ENCODE data around the gene DR1. TPM values are rescaled to one million over a fixed set of nuclear protein-coding genes. Genes with fewer than 3 reads are reported as not detected.

DR1 gene
- total and polyA plus RNA-seq, 2 of the 4 experiments (the other 2 are of a cell fraction) = 27.1 to 39.4 TPM

DNA sequence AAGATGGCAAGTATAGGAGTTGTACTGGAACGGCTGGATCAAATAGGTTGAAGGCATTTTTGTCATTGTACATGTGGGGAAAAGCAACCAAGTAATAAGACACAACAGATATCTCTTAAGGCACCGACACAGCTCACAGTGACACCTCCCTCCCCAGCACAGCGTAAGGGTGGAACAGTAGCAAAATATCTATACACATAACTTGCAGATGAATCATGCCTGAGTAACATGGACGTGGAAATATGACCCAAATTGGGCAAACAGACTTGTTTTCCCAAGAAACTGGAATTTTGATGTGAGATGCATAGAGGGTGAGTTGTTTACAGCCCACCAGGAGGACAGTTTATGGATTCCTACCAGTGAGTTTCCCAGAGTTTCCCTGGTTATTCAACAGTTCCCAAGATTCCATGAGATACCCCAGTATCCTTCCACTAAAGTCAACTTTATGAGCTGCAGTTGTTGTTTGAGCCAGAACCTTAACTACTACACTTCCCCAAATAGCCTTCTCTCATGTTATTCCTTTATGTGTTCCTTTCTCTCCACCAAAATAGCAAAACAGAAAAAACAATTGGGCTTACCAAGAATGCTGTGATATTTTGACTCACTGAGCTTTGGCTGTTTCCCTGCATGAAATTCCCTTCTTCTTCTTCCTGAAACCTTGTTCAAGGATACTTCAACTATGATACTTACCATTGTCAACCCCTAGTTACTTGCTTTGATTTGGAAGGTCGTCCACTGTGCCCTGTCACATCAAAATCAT is 7.1 kb upstream of the DR1 start:
- peak overlapping the region; percentile 95 for H2BK15ac ChIP-seq (ENCODE audit: low read depth, low read length)
- peak overlapping the region; percentile 97 for H3K14ac ChIP-seq (replicated peaks; ENCODE audit: low read depth, low read length)
- peaks cover 10 to 22% of the 10 kb centered on the region in 2 experiments; a peak in 3 of 4 replicates for H3K79me1 ChIP-seq (ENCODE audit: low read depth in 1 of 2, low read length in 2 of 2)
- H3K4me3 ChIP-seq (ENCODE audit: insufficient read depth, low read depth, low read length) = no peak overlapping the region
- DNase-seq (peak; percentile 95), ATAC-seq (ENCODE audit: low read depth) (peak; percentile 96)
- peak overlapping the region; percentile 60 for H3K27ac ChIP-seq (ENCODE audit: insufficient read depth, low read length)
- peaks cover 8% of the 10 kb centered on the region for H3K9me1 ChIP-seq (ENCODE audit: insufficient read depth, low read length)
- no peaks in the 10 kb centered on the region for H3K27me3 ChIP-seq (ENCODE audit: control insufficient read depth, insufficient read depth, low read length)
- H4K5ac ChIP-seq (ENCODE audit: low read depth, low read length) = peak overlapping the region; percentile 97
- no peaks in the 10 kb centered on the region for H4K20me1 ChIP-seq (ENCODE audit: insufficient read depth, low read length)
- peak overlapping the region; percentile 26 to 89 for H4K8ac ChIP-seq (ENCODE audit: low read depth in 2 of 2, low read length in 2 of 2)
- H2AK5ac ChIP-seq (ENCODE audit: low read depth, low read length) = peak overlapping the region; percentile 94
- H3K9ac ChIP-seq (ENCODE audit: low read depth, low read length) = no peak overlapping the region
- intact Hi-C loops (cut with micrococcal nuclease) = no loop called here
- H3K18ac ChIP-seq (ENCODE audit: low read depth, low read length) = peak overlapping the region; percentile 94
- dilution Hi-C loops (cut with HindIII; ENCODE audit: low sequenced_read_pairs, unreplicated experiment) = no loop called here
- H2BK20ac ChIP-seq (ENCODE audit: low read depth, low read length) = peak overlapping the region; percentile 98
- peaks cover 13% of the 10 kb centered on the region for H3K4me1 ChIP-seq (ENCODE audit: control insufficient read depth, insufficient read depth, low read length)
- POLR2A ChIA-PET (ENCODE audit: unreplicated experiment) = interaction anchor here (0.6 kb wide), 1 partner anchor 116 kb away, joined by 3 read pairs; no protein-coding TSS in a partner anchor
- H2AK9ac ChIP-seq (replicated peaks; ENCODE audit: low read depth, low read length, poor library complexity) = peak overlapping the region; percentile 85
- in situ Hi-C loops (cut with MboI; ENCODE audit: low sequenced_read_pairs) = no loop called here
- H3K56ac ChIP-seq (ENCODE audit: extremely low read depth, insufficient read depth, low read length) = peak overlapping the region; percentile 76
- peak overlapping the region; percentile 25 for H2AFZ ChIP-seq (replicated peaks; ENCODE audit: low read length, poor library complexity)
- H4K91ac ChIP-seq (ENCODE audit: insufficient read depth, low read depth, low read length) = peak overlapping the region; percentile 92
- peak overlapping the region; percentile 97 for H2BK120ac ChIP-seq (ENCODE audit: low read depth, low read length)
- H3K36me3 ChIP-seq (ENCODE audit: control insufficient read depth, insufficient read depth, low read length) = no peaks in the 10 kb centered on the region
- peak overlapping the region; percentile 95 for H3K23ac ChIP-seq (ENCODE audit: low read depth, low read length)
- peak overlapping the region; percentile 97 for H3K4ac ChIP-seq (ENCODE audit: low read depth, low read length)
- H3K4me2 ChIP-seq (ENCODE audit: low read depth, low read length) = peak overlapping the region; percentile 79; the same call in 1 of the 2 replicates
- H2BK5ac ChIP-seq (ENCODE audit: low read depth, low read length, poor library complexity, severe bottlenecking) = peak overlapping the region; percentile 94
- H3K9me3 ChIP-seq (ENCODE audit: control insufficient read depth, insufficient read depth, low read length) = no peaks in the 10 kb centered on the region
- 67% methylated on average over 1 of the region's 5 CpGs; no CpG with 5 or more reads in 1 of the 2 experiments for WGBS, 2 experiments (ENCODE audit: extremely low coverage in 2 of 2, insufficient read length in 1 of 2)
- BruUV-seq (replicated peaks) = no TSS peak
- CTCF ChIA-PET = interaction anchor here (0.6 kb wide), 1 partner anchor 557 kb away, joined by 3 read pairs; no protein-coding TSS in a partner anchor
- TF ChIP-seq ELK1 (IDR thresholded peaks at IDR 0.05; ENCODE audit: borderline replicate concordance, low read depth, low read length) (no peak), BHLHE40 (IDR thresholded peaks at IDR 0.05; ENCODE audit: low read depth, low read length) (no peak), RAD21 (IDR thresholded peaks at IDR 0.05; ENCODE audit: low read length) (no peak), CHD1 (IDR thresholded peaks at IDR 0.05; ENCODE audit: low read depth, low read length) (no peak), FOS (IDR thresholded peaks at IDR 0.05; ENCODE audit: low read depth, low read length) (peak; percentile 69), MAZ (IDR thresholded peaks at IDR 0.05; ENCODE audit: borderline replicate concordance, low read depth, low read length) (peak; percentile 12; the same call in 1 of the 2 replicates), SMC3 (IDR thresholded peaks at IDR 0.05; ENCODE audit: low read depth, low read length) (no peak), POLR2A (IDR thresholded peaks at IDR 0.05; ENCODE audit: low read depth, low read length) (no peak), RCOR1 (IDR thresholded peaks at IDR 0.05; ENCODE audit: insufficient replicate concordance, low read length) (peak; percentile 84), NFE2L2 (IDR thresholded peaks at IDR 0.05; ENCODE audit: low read depth, low read length) (no peak), CEBPB (IDR thresholded peaks at IDR 0.05; ENCODE audit: low read depth, low read length) (peak; percentile 74), RFX5 (IDR thresholded peaks at IDR 0.05; ENCODE audit: low read depth, low read length) (no peak)
- TF ChIP-seq, protein P1, sequence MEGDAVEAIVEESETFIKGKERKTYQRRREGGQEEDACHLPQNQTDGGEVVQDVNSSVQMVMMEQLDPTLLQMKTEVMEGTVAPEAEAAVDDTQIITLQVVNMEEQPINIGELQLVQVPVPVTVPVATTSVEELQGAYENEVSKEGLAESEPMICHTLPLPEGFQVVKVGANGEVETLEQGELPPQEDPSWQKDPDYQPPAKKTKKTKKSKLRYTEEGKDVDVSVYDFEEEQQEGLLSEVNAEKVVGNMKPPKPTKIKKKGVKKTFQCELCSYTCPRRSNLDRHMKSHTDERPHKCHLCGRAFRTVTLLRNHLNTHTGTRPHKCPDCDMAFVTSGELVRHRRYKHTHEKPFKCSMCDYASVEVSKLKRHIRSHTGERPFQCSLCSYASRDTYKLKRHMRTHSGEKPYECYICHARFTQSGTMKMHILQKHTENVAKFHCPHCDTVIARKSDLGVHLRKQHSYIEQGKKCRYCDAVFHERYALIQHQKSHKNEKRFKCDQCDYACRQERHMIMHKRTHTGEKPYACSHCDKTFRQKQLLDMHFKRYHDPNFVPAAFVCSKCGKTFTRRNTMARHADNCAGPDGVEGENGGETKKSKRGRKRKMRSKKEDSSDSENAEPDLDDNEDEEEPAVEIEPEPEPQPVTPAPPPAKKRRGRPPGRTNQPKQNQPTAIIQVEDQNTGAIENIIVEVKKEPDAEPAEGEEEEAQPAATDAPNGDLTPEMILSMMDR (conservative IDR thresholded peaks at IDR 0.05; ENCODE audit: low read depth, low read length) = no peak
- TF ChIP-seq, protein P2, sequence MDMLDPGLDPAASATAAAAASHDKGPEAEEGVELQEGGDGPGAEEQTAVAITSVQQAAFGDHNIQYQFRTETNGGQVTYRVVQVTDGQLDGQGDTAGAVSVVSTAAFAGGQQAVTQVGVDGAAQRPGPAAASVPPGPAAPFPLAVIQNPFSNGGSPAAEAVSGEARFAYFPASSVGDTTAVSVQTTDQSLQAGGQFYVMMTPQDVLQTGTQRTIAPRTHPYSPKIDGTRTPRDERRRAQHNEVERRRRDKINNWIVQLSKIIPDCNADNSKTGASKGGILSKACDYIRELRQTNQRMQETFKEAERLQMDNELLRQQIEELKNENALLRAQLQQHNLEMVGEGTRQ (IDR thresholded peaks at IDR 0.05; ENCODE audit: low read depth, low read length) = no peak
